ENCODE results near the gene DNAJC7.

- TF ChIP-seq CTCF (IDR thresholded peaks at IDR 0.05; ENCODE audit: insufficient read depth, low read length) (no peak), SPI1 (IDR thresholded peaks at IDR 0.05; ENCODE audit: borderline replicate concordance, low read depth) (no peak)
These were observed 35.0 kb downstream of the DNAJC7 start for GRCh38 chr17:41982026-41982760.

Data from HL-60 (cell line).